ENCODE data around the gene MATN3.
A peak's percentile ranks its signal among the peaks of the same experiment; 100 is the strongest.

Gene MATN3

GRCh38 chr2:19993731-19994130 is 18.7 kb downstream of the MATN3 start:
- DNase-seq: no peak

GRCh38 chr2:19991895-19992294 is 20.6 kb downstream of the MATN3 start:
- DNase-seq: no peak

- no peak for DNase-seq
These were observed 22.1 kb downstream of the MATN3 start for GRCh38 chr2:19990416-19990728.

- peak; percentile 92 for DNase-seq
These were observed 22.6 kb downstream of the MATN3 start, which contains the start of gene WDR35 for GRCh38 chr2:19989667-19990415. Gene WDR35 (minus strand): TSS chr2:19990105. CDS start chr2:19990015, 90 bp downstream.

GRCh38 chr2:19989342-19989666 is 23.2 kb downstream of the MATN3 start:
- no peak for DNase-seq

GRCh38 chr2:19988600-19988999 is 23.9 kb downstream of the MATN3 start:
- DNase-seq: no peak

GRCh38 chr2:19987936-19988335 is 24.5 kb downstream of the MATN3 start:
- no peak for DNase-seq

GRCh38 chr2:19982268-19982667 is 30.2 kb downstream of the MATN3 start:
- no peak for DNase-seq

- DNase-seq: no peak
These were observed 32.5 kb downstream of the MATN3 start for GRCh38 chr2:19979932-19980331.

- DNase-seq: no peak
These were observed 39.0 kb downstream of the MATN3 start for GRCh38 chr2:19973466-19973865.

- DNase-seq: peak; percentile 25
These were observed 40.8 kb downstream of the MATN3 start for GRCh38 chr2:19971691-19972090.

- DNase-seq: no peak
These were observed 49.1 kb downstream of the MATN3 start for GRCh38 chr2:19963386-19963785.

- peak; percentile 62 for DNase-seq
These were observed 56.7 kb downstream of the MATN3 start for GRCh38 chr2:19955544-19956422.

- DNase-seq: no peak
These were observed 63.4 kb downstream of the MATN3 start for GRCh38 chr2:19949071-19949470.

GRCh38 chr2:19947184-19947940 is 65.1 kb downstream of the MATN3 start:
- DNase-seq: no peak

- no peak for DNase-seq
These were observed 68.1 kb downstream of the MATN3 start for GRCh38 chr2:19944205-19944845.

GRCh38 chr2:19943189-19943588 is 69.3 kb downstream of the MATN3 start:
- DNase-seq: no peak

- no peak for DNase-seq
These were observed 70.3 kb downstream of the MATN3 start for GRCh38 chr2:19942199-19942598.

Measured in CD4-positive, alpha-beta T cell treated with Interleukin-21 for 1 hour (primary cell).